ENCODE data around the gene OPCML. TPM values are rescaled to one million over a fixed set of nuclear protein-coding genes. Genes with fewer than 3 reads are reported as not detected.
A peak's percentile ranks its signal among the peaks of the same experiment; 100 is the strongest.

OPCML gene
- total and polyA plus RNA-seq, 9 donors, result 0.59 to 3.5 (median 1.5) TPM

GRCh38 chr11:133383201-133383600 is 149.1 kb downstream of the OPCML start:
- Histone ChIP-seq H3K4me3 (ENCODE audit: low read length) (no peak overlapping the region), H3K27ac (ENCODE audit: low read length) (no peak overlapping the region), H3K27me3 (ENCODE audit: control insufficient read depth, insufficient read depth, low read length) (peaks cover 6% of the 10 kb centered on the region), H3K4me1 (ENCODE audit: control insufficient read depth, insufficient read depth, low read length) (peaks cover 39% of the 10 kb centered on the region), H3K36me3 (ENCODE audit: control insufficient read depth, insufficient read depth, low read length) (no peaks in the 10 kb centered on the region), H3K9me3 (replicated peaks; ENCODE audit: control insufficient read depth, low read depth, low read length) (no peaks in the 10 kb centered on the region)
- no peak for DNase-seq
- WGBS (ENCODE audit: insufficient coverage), result no CpG with 5 or more reads among the region's 8 CpGs

- Histone ChIP-seq H3K4me1 (ENCODE audit: control insufficient read depth, insufficient read depth, low read length) (peaks cover 39% of the 10 kb centered on the region), H3K27ac (ENCODE audit: low read length) (no peak overlapping the region), H3K27me3 (ENCODE audit: control insufficient read depth, insufficient read depth, low read length) (peaks cover 6% of the 10 kb centered on the region), H3K36me3 (ENCODE audit: control insufficient read depth, insufficient read depth, low read length) (no peaks in the 10 kb centered on the region), H3K9me3 (replicated peaks; ENCODE audit: control insufficient read depth, low read depth, low read length) (no peaks in the 10 kb centered on the region), H3K4me3 (ENCODE audit: low read length) (no peak overlapping the region)
- WGBS (ENCODE audit: insufficient coverage), result 34% methylated on average over 8 of the region's 12 CpGs
- DNase-seq, result peak; percentile 35
Measured at GRCh38 chr11:133382131-133382812, 150.0 kb downstream of the OPCML start.

- 100% methylated on average over 1 of the region's 3 CpGs for WGBS (ENCODE audit: insufficient coverage)
- Histone ChIP-seq H3K4me3 (ENCODE audit: low read length) (no peak overlapping the region), H3K36me3 (ENCODE audit: control insufficient read depth, insufficient read depth, low read length) (no peaks in the 10 kb centered on the region), H3K4me1 (ENCODE audit: control insufficient read depth, insufficient read depth, low read length) (peaks cover 33% of the 10 kb centered on the region), H3K27me3 (ENCODE audit: control insufficient read depth, insufficient read depth, low read length) (peaks cover 3% of the 10 kb centered on the region), H3K9me3 (replicated peaks; ENCODE audit: control insufficient read depth, low read depth, low read length) (no peaks in the 10 kb centered on the region), H3K27ac (ENCODE audit: low read length) (no peak overlapping the region)
- DNase-seq, result peak; percentile 46
Measured at GRCh38 chr11:133381761-133382130, 150.6 kb downstream of the OPCML start.

- Histone ChIP-seq H3K4me1 (ENCODE audit: control insufficient read depth, insufficient read depth, low read length) (no peaks in the 10 kb centered on the region), H3K9me3 (replicated peaks; ENCODE audit: control insufficient read depth, low read depth, low read length) (no peaks in the 10 kb centered on the region), H3K36me3 (ENCODE audit: control insufficient read depth, insufficient read depth, low read length) (no peaks in the 10 kb centered on the region), H3K27ac (ENCODE audit: low read length) (no peak overlapping the region), H3K27me3 (ENCODE audit: control insufficient read depth, insufficient read depth, low read length) (peaks cover 2% of the 10 kb centered on the region), H3K4me3 (ENCODE audit: low read length) (no peak overlapping the region)
- peak; percentile 38 for DNase-seq
- WGBS (ENCODE audit: insufficient coverage), result 24% methylated on average over 5 of the region's 8 CpGs
Measured at GRCh38 chr11:133366147-133366546, 166.2 kb downstream of the OPCML start.

- Histone ChIP-seq H3K27ac (ENCODE audit: low read length) (no peak overlapping the region), H3K4me3 (ENCODE audit: low read length) (no peak overlapping the region), H3K27me3 (ENCODE audit: control insufficient read depth, insufficient read depth, low read length) (peaks cover 5% of the 10 kb centered on the region), H3K9me3 (replicated peaks; ENCODE audit: control insufficient read depth, low read depth, low read length) (no peaks in the 10 kb centered on the region), H3K36me3 (ENCODE audit: control insufficient read depth, insufficient read depth, low read length) (no peaks in the 10 kb centered on the region), H3K4me1 (ENCODE audit: control insufficient read depth, insufficient read depth, low read length) (no peaks in the 10 kb centered on the region)
- 92% methylated on average over 13 of the region's 15 CpGs for WGBS (ENCODE audit: insufficient coverage)
- no peak for DNase-seq
Measured at GRCh38 chr11:133362916-133363315, 169.4 kb downstream of the OPCML start.

GRCh38 chr11:133362156-133362555 is 170.1 kb downstream of the OPCML start:
- 88% methylated on average over 15 of the region's 15 CpGs for WGBS (ENCODE audit: insufficient coverage)
- Histone ChIP-seq H3K4me1 (ENCODE audit: control insufficient read depth, insufficient read depth, low read length) (no peaks in the 10 kb centered on the region), H3K27ac (ENCODE audit: low read length) (no peak overlapping the region), H3K36me3 (ENCODE audit: control insufficient read depth, insufficient read depth, low read length) (no peaks in the 10 kb centered on the region), H3K27me3 (ENCODE audit: control insufficient read depth, insufficient read depth, low read length) (peaks cover 5% of the 10 kb centered on the region), H3K4me3 (ENCODE audit: low read length) (no peak overlapping the region), H3K9me3 (replicated peaks; ENCODE audit: control insufficient read depth, low read depth, low read length) (no peaks in the 10 kb centered on the region)
- DNase-seq, result no peak

- WGBS (ENCODE audit: insufficient coverage), result 78% methylated on average over 21 of the region's 21 CpGs
- Histone ChIP-seq H3K4me3 (ENCODE audit: low read length) (no peak overlapping the region), H3K27ac (ENCODE audit: low read length) (no peak overlapping the region), H3K9me3 (replicated peaks; ENCODE audit: control insufficient read depth, low read depth, low read length) (no peaks in the 10 kb centered on the region), H3K4me1 (ENCODE audit: control insufficient read depth, insufficient read depth, low read length) (no peaks in the 10 kb centered on the region), H3K27me3 (ENCODE audit: control insufficient read depth, insufficient read depth, low read length) (peaks cover 5% of the 10 kb centered on the region), H3K36me3 (ENCODE audit: control insufficient read depth, insufficient read depth, low read length) (no peaks in the 10 kb centered on the region)
- no peak for DNase-seq
Measured at GRCh38 chr11:133361689-133361994, 170.7 kb downstream of the OPCML start.

- no peaks in the 10 kb centered on the region for H3K36me3 ChIP-seq (ENCODE audit: control insufficient read depth, insufficient read depth, low read length)
- H3K9me3 ChIP-seq (replicated peaks; ENCODE audit: control insufficient read depth, low read depth, low read length), result no peaks in the 10 kb centered on the region
- H3K27me3 ChIP-seq (ENCODE audit: control insufficient read depth, insufficient read depth, low read length), result peaks cover 5% of the 10 kb centered on the region
- no peaks in the 10 kb centered on the region for H3K4me1 ChIP-seq (ENCODE audit: control insufficient read depth, insufficient read depth, low read length)
- no peak for DNase-seq
- no peak overlapping the region for H3K27ac ChIP-seq (ENCODE audit: low read length)
- no peak overlapping the region for H3K4me3 ChIP-seq (ENCODE audit: low read length)
- WGBS (ENCODE audit: insufficient coverage), result 92% methylated on average over 44 of the region's 54 CpGs
Measured at GRCh38 chr11:133360860-133361688, 171.2 kb downstream of the OPCML start.

GRCh38 chr11:133355095-133355494 is 177.2 kb downstream of the OPCML start:
- Histone ChIP-seq H3K4me1 (ENCODE audit: control insufficient read depth, insufficient read depth, low read length) (no peaks in the 10 kb centered on the region), H3K36me3 (ENCODE audit: control insufficient read depth, insufficient read depth, low read length) (no peaks in the 10 kb centered on the region), H3K9me3 (replicated peaks; ENCODE audit: control insufficient read depth, low read depth, low read length) (no peaks in the 10 kb centered on the region), H3K27me3 (ENCODE audit: control insufficient read depth, insufficient read depth, low read length) (no peaks in the 10 kb centered on the region), H3K27ac (ENCODE audit: low read length) (no peak overlapping the region), H3K4me3 (ENCODE audit: low read length) (no peak overlapping the region)
- no peak for DNase-seq
- no CpG with 5 or more reads among the region's 2 CpGs for WGBS (ENCODE audit: insufficient coverage)

GRCh38 chr11:133354069-133354468 is 178.2 kb downstream of the OPCML start:
- no CpG with 5 or more reads among the region's 4 CpGs for WGBS (ENCODE audit: insufficient coverage)
- Histone ChIP-seq H3K4me3 (ENCODE audit: low read length) (no peak overlapping the region), H3K4me1 (ENCODE audit: control insufficient read depth, insufficient read depth, low read length) (no peaks in the 10 kb centered on the region), H3K27me3 (ENCODE audit: control insufficient read depth, insufficient read depth, low read length) (no peaks in the 10 kb centered on the region), H3K36me3 (ENCODE audit: control insufficient read depth, insufficient read depth, low read length) (no peaks in the 10 kb centered on the region), H3K9me3 (replicated peaks; ENCODE audit: control insufficient read depth, low read depth, low read length) (no peaks in the 10 kb centered on the region), H3K27ac (ENCODE audit: low read length) (no peak overlapping the region)
- no peak for DNase-seq

Measured in muscle of leg (tissue), 11 donors.